ENCODE results near the gene ERCC1. TPM values are rescaled to one million over a fixed set of nuclear protein-coding genes. Genes with fewer than 3 reads are reported as not detected.

Gene ERCC1
- total RNA-seq, 1 experiment from 2014 or later, result 62.4 TPM

GRCh38 chr19:45408830-45409556, 14.7 kb downstream of the ERCC1 start:
- no CpG with 5 or more reads among the region's 15 CpGs for WGBS (ENCODE audit: extremely low coverage, insufficient read length, low lambda C conversion rate)
- no peak overlapping the region for H3K9ac ChIP-seq (ENCODE audit: extremely low read depth, insufficient read length, low read length)
- no peak overlapping the region for H4K8ac ChIP-seq (replicated peaks; ENCODE audit: insufficient read length, low read depth, low read length)
- no peak overlapping the region for H3K23ac ChIP-seq (ENCODE audit: insufficient read length, low read depth, low read length)
- no peak overlapping the region for H3K4me2 ChIP-seq (ENCODE audit: insufficient read depth, insufficient read length, low read length)
- no peak overlapping the region for H2BK15ac ChIP-seq (ENCODE audit: low read depth, low read length)
- no peak overlapping the region for H4K5ac ChIP-seq (ENCODE audit: insufficient read length, low read depth, low read length)
- H2BK120ac ChIP-seq (ENCODE audit: low read depth, low read length, poor library complexity, severe bottlenecking), result no peak overlapping the region
- no peak for TF ChIP-seq CTCF (conservative IDR thresholded peaks at IDR 0.05)
- no peaks in the 10 kb centered on the region; a peak in 1 of 5 replicates for H3K9me3 Mint-ChIP-seq
- H3K4me1 Mint-ChIP-seq, result peaks cover 10 to 14% of the 10 kb centered on the region in 2 experiments
- H3K36me3 Mint-ChIP-seq (ENCODE audit: insufficient read depth in 1 of 3, low read depth in 3 of 3), result peaks cover 23 to 50% (median 46%) of the 10 kb centered on the region in 3 experiments; a peak in 6 of 7 replicates
- H3T11ph ChIP-seq (ENCODE audit: low read length), result no peak overlapping the region
- no peaks in the 10 kb centered on the region for H3K4me1 ChIP-seq (ENCODE audit: insufficient read depth, low read length)
- no peak overlapping the region for H2AK5ac ChIP-seq (ENCODE audit: insufficient read length, low read length)
- H2BK20ac ChIP-seq (ENCODE audit: low read depth, low read length, poor library complexity, severe bottlenecking), result no peak overlapping the region
- H3K79me2 ChIP-seq (ENCODE audit: insufficient read depth, low read length), result no peaks in the 10 kb centered on the region; the same call in 1 of the 2 replicates
- no peak overlapping the region for H3K27ac ChIP-seq (ENCODE audit: insufficient read length, low read depth, low read length)
- H3K79me1 ChIP-seq (ENCODE audit: insufficient read depth, low read depth, low read length, poor library complexity, severe bottlenecking), result no peaks in the 10 kb centered on the region
- H3K27ac Mint-ChIP-seq, result peak overlapping the region; percentile 1 to 59 (median 20); a peak in 4 of 7 replicates
- no peak overlapping the region for H4K91ac ChIP-seq (ENCODE audit: insufficient read length, low read depth, low read length)
- no peak overlapping the region for H2BK12ac ChIP-seq (ENCODE audit: insufficient read length, low read depth, low read length)
- H3K27me3 ChIP-seq (ENCODE audit: insufficient read depth, low read length), result no peaks in the 10 kb centered on the region
- H3K56ac ChIP-seq (ENCODE audit: insufficient read length, low read depth, low read length), result no peak overlapping the region
- no peak overlapping the region for H2BK5ac ChIP-seq (ENCODE audit: insufficient read length, low read length)
- no peak overlapping the region for H3K4me3 Mint-ChIP-seq
- H3K9me3 ChIP-seq (ENCODE audit: control insufficient read depth, low read depth, low read length), result no peaks in the 10 kb centered on the region
- H3K4ac ChIP-seq (ENCODE audit: low read depth, low read length), result no peak overlapping the region
- H3K23me2 ChIP-seq (ENCODE audit: insufficient read length, low read depth, low read length, poor library complexity, severe bottlenecking), result peaks cover 18% of the 10 kb centered on the region
- H2AFZ ChIP-seq (ENCODE audit: low read length), result no peak overlapping the region
- no peaks in the 10 kb centered on the region for H4K20me1 ChIP-seq (ENCODE audit: control insufficient read depth, insufficient read depth, insufficient read length)
- no peak overlapping the region for H3K18ac ChIP-seq (ENCODE audit: insufficient read length, low read depth, low read length)
- no peaks in the 10 kb centered on the region for H3K27me3 Mint-ChIP-seq (ENCODE audit: low read depth)
- no peak overlapping the region for H3K14ac ChIP-seq (ENCODE audit: insufficient read depth, low read length)
- DNase-seq, result no peak

All from H9 (cell line).